WTC11 (cell line): ENCODE data around the gene KHK. TPM values are rescaled to one million over a fixed set of nuclear protein-coding genes. Genes with fewer than 3 reads are reported as not detected.

Experiments
- ATAC-seq: fragments of 200-7000 bp; cut with Tn5 transposase; 2 replicates; pipeline ENCODE4 v1.10.0; 2021; ENCODE audit warnings: mild to moderate bottlenecking, moderate library complexity
- CTCF ChIA-PET: fragments of 300-600 bp; sonication (Branson Sonifier 250); formaldehyde crosslinking; loops from one replicate; lab custom pipeline; 2021; ENCODE audit warnings: antibody characterized with exemption; lab: Charles Lee
- POLR2A ChIA-PET: fragments of 350-600 bp; sonication (Branson Sonifier 250); formaldehyde crosslinking; loops from one replicate; lab custom pipeline; 2021; ENCODE audit warnings: antibody characterized with exemption; lab: Charles Lee
- DNase-seq: peaks from one replicate; pipeline ENCODE4 v3.0.0; 2021; ENCODE audit warnings: low spot score
- H3K27ac Mint-ChIP-seq: 2 replicates; pipeline ENCODE4 v1.8.0; 2021; ENCODE audit warnings: mixed read lengths
- H3K27me3 Mint-ChIP-seq: 2 replicates; pipeline ENCODE4 v1.8.0; 2021; ENCODE audit warnings: low read depth, mild to moderate bottlenecking, moderate library complexity, mixed read lengths
- H3K36me3 Mint-ChIP-seq: 2 replicates; pipeline ENCODE4 v1.8.0; 2021; ENCODE audit warnings: mixed read lengths
- H3K4me1 Mint-ChIP-seq: 2 replicates; pipeline ENCODE4 v1.8.0; 2022; ENCODE audit warnings: mixed read lengths
- H3K4me3 Mint-ChIP-seq: 2 replicates; pipeline ENCODE4 v1.8.0; 2021; ENCODE audit warnings: mild to moderate bottlenecking, moderate library complexity, mixed read lengths
- H3K9me3 Mint-ChIP-seq: 2 replicates; pipeline ENCODE4 v1.8.0; 2021; ENCODE audit warnings: mixed read lengths
- AFF4 ChIP-seq: sonication (generic); formaldehyde crosslinking; IDR thresholded peaks from 2 replicates; pipeline ENCODE4 v1.8.1; 2023; ENCODE audit warnings: mild to moderate bottlenecking, missing genetic modification reagents, borderline replicate concordance
- ATF1 ChIP-seq: sonication (generic); formaldehyde crosslinking; IDR thresholded peaks from 2 replicates; pipeline ENCODE4 v1.8.1; 2023; ENCODE audit warnings: mild to moderate bottlenecking, moderate library complexity, missing genetic modification reagents
- ATF2 ChIP-seq: sonication (generic); formaldehyde crosslinking; IDR thresholded peaks from 2 replicates; pipeline ENCODE4 v1.8.1; 2022; ENCODE audit warnings: low read depth, missing genetic modification reagents, borderline replicate concordance
- CREB1 ChIP-seq: sonication (generic); formaldehyde crosslinking; IDR thresholded peaks from 2 replicates; pipeline ENCODE4 v1.8.0; 2023; ENCODE audit warnings: mild to moderate bottlenecking, missing genetic modification reagents
- E2F4 ChIP-seq: sonication (generic); formaldehyde crosslinking; IDR thresholded peaks from 2 replicates; pipeline ENCODE4 v1.8.1; 2022; ENCODE audit warnings: low read depth, mild to moderate bottlenecking, moderate library complexity, missing genetic modification reagents, borderline replicate concordance
- EMX1 ChIP-seq: fragments of 250-450 bp; sonication (Bioruptor Pico); IDR thresholded peaks from 2 replicates; pipeline ENCODE4 v1.8.0; 2021; ENCODE audit warnings: mild to moderate bottlenecking
- IRF1 ChIP-seq: sonication (generic); formaldehyde crosslinking; IDR thresholded peaks from 2 replicates; pipeline ENCODE4 v1.8.0; 2023; ENCODE audit warnings: missing genetic modification reagents
- MAX ChIP-seq: sonication (generic); formaldehyde crosslinking; IDR thresholded peaks from 2 replicates; pipeline ENCODE4 v1.8.0; 2022; ENCODE audit warnings: mild to moderate bottlenecking, missing genetic modification reagents
- NFE2L1 ChIP-seq: sonication (generic); formaldehyde crosslinking; IDR thresholded peaks from 2 replicates; pipeline ENCODE4 v1.8.1; 2023; ENCODE audit warnings: missing genetic modification reagents
- NR1H2 ChIP-seq: sonication (generic); formaldehyde crosslinking; IDR thresholded peaks from 2 replicates; pipeline ENCODE4 v1.9.0; 2021; ENCODE audit warnings: mild to moderate bottlenecking, moderate library complexity, missing genetic modification reagents
- TEAD4 ChIP-seq: sonication (generic); formaldehyde crosslinking; IDR thresholded peaks from 2 replicates; pipeline ENCODE4 v1.8.0; 2022; ENCODE audit warnings: mild to moderate bottlenecking, missing genetic modification reagents
- ZBTB43 ChIP-seq: sonication (generic); formaldehyde crosslinking; IDR thresholded peaks from 2 replicates; pipeline ENCODE4 v1.8.1; 2023; ENCODE audit warnings: mild to moderate bottlenecking, missing genetic modification reagents
- ZNF219 ChIP-seq: sonication (generic); formaldehyde crosslinking; IDR thresholded peaks from 2 replicates; pipeline ENCODE4 v1.8.0; 2023; ENCODE audit warnings: missing genetic modification reagents, mild to moderate bottlenecking, borderline replicate concordance
- ZNF396 ChIP-seq: fragments of 250-450 bp; sonication (Bioruptor Pico); IDR thresholded peaks from 2 replicates; pipeline ENCODE4 v1.8.0; 2021; ENCODE audit warnings: mild to moderate bottlenecking, moderate library complexity, borderline replicate concordance
- ZNF423 ChIP-seq: fragments of 250-450 bp; sonication (Bioruptor Pico); IDR thresholded peaks from 2 replicates; pipeline ENCODE4 v2.1.2; 2022; ENCODE audit warnings: mild to moderate bottlenecking, moderate library complexity
- ZNF512 ChIP-seq: sonication (generic); formaldehyde crosslinking; IDR thresholded peaks from 2 replicates; pipeline ENCODE4 v1.8.1; 2022; ENCODE audit warnings: missing genetic modification reagents, borderline replicate concordance
- total RNA-seq: library from RNA; stranded (reverse); gene quantifications from 3 replicates; pipeline ENCODE4 v1.2.3, GENCODE V29; 2021

Gene KHK
- total RNA-seq, 1 experiment from 2014 or later: 17.4 TPM

GRCh38 chr2:27038631-27039339 lies 47.8 kb upstream of the KHK start:
- TF ChIP-seq ZNF396 (CRISPR knock-in tag): no peak
- TF ChIP-seq NR1H2 (CRISPR knock-in tag): no peak
- no peak for TF ChIP-seq ATF1
- no peak for TF ChIP-seq NFE2L1 (CRISPR knock-in tag)
- TF ChIP-seq EMX1 (CRISPR knock-in tag): no peak
- no peak for TF ChIP-seq E2F4 (CRISPR knock-in tag)
- TF ChIP-seq CREB1 (CRISPR knock-in tag): no peak
- TF ChIP-seq ZBTB43: no peak
- no peak for TF ChIP-seq MAX (CRISPR knock-in tag)
- no peak for TF ChIP-seq ATF2 (CRISPR knock-in tag)
- Mint-ChIP-seq H3K27me3 (no peaks in the 10 kb centered on the region), H3K27ac (no peak overlapping the region), H3K9me3 (no peaks in the 10 kb centered on the region), H3K4me3 (no peak overlapping the region), H3K4me1 (peaks cover 5% of the 10 kb centered on the region), H3K36me3 (peaks cover 50% of the 10 kb centered on the region)
- no peak for DNase-seq
- peak; percentile 32 for ATAC-seq
- ChIA-PET CTCF (interaction anchor here (1.2 to 2.8 kb wide), 5 partner anchors 11 to 77 kb away, joined by 4 to 14 read pairs (median 10); no protein-coding TSS in a partner anchor), POLR2A (interaction anchor here (1.4 kb wide), 1 partner anchor 33 kb away, joined by 3 read pairs; the partner anchor contains the start of gene OST4)

- DNase-seq (no peak), ATAC-seq (no peak)
- no peak for TF ChIP-seq AFF4 (CRISPR knock-in tag)
- TF ChIP-seq ZNF512: no peak
- no peak for TF ChIP-seq ZNF423 (CRISPR knock-in tag)
- no peak for TF ChIP-seq TEAD4 (CRISPR knock-in tag)
- TF ChIP-seq NR1H2 (CRISPR knock-in tag): no peak
- TF ChIP-seq ZNF219 (CRISPR knock-in tag): no peak
- no peak for TF ChIP-seq IRF1
- Mint-ChIP-seq H3K36me3 (peaks cover 50% of the 10 kb centered on the region), H3K27ac (no peak overlapping the region), H3K27me3 (no peaks in the 10 kb centered on the region), H3K4me1 (no peaks in the 10 kb centered on the region), H3K9me3 (no peaks in the 10 kb centered on the region), H3K4me3 (no peak overlapping the region)
- POLR2A ChIA-PET: interaction anchor here (1.4 kb wide), 1 partner anchor 32 kb away, joined by 3 read pairs; the partner anchor contains the start of gene OST4
- CTCF ChIA-PET: interaction anchor here (1.2 to 2.8 kb wide), 4 partner anchors 10 to 78 kb away, joined by 4 to 14 read pairs (median 7); no protein-coding TSS in a partner anchor
Measured at GRCh38 chr2:27039426-27039825, 47.1 kb upstream of the KHK start.
